ENCODE measurements around the gene RWDD4.

DNA sequence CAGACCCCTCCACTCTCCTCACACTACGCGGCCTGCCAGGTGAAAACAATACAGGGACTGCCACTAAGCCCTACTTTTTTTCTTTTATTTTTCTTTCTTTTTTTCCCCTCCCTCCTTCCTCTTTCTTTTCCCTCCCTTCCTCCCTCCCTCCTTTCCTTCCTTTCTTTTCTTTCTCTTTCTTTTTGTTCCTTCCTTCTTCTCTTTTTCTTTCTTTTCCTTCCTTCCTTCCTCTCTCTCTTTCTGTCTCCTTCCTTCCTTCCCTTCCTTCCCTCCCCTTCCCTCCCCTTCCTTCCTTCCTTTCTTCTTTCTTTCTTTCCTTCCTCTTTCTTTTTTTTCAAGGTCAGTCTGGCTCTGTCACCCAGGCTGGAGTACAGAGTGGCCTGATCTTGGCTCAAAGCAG, 41.9 kb downstream of the RWDD4 start:
- TF ChIP-seq, protein P1, sequence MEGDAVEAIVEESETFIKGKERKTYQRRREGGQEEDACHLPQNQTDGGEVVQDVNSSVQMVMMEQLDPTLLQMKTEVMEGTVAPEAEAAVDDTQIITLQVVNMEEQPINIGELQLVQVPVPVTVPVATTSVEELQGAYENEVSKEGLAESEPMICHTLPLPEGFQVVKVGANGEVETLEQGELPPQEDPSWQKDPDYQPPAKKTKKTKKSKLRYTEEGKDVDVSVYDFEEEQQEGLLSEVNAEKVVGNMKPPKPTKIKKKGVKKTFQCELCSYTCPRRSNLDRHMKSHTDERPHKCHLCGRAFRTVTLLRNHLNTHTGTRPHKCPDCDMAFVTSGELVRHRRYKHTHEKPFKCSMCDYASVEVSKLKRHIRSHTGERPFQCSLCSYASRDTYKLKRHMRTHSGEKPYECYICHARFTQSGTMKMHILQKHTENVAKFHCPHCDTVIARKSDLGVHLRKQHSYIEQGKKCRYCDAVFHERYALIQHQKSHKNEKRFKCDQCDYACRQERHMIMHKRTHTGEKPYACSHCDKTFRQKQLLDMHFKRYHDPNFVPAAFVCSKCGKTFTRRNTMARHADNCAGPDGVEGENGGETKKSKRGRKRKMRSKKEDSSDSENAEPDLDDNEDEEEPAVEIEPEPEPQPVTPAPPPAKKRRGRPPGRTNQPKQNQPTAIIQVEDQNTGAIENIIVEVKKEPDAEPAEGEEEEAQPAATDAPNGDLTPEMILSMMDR (IDR thresholded peaks at IDR 0.05): no peak
- no peak for TF ChIP-seq EZH2phosphoT487 (IDR thresholded peaks at IDR 0.05)
- TF ChIP-seq EZH2 (IDR thresholded peaks at IDR 0.05): no peak

Measured in neural progenitor cell (in vitro differentiated cells).